ENCODE results near the gene SLC1A6.

DNA sequence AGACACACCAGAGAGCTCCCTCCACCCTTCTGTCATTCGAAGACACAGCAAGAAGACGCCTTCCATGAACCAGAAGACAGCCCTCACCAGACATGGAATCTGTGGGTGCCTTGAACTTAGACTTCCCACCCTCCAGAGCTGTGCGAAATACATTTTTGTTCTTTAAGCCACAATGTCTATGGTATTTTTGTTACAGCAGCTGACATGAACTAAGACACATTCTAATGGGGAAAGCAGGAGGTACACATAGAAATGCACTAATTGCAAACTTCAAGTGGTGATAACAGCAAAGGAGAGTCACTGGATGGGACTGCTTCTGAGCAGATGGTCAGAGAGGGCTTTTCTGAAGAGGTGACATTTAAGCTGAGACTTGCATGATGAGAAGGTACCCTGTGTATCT lies 22.2 kb downstream of the SLC1A6 start:
- TF ChIP-seq, protein P1, sequence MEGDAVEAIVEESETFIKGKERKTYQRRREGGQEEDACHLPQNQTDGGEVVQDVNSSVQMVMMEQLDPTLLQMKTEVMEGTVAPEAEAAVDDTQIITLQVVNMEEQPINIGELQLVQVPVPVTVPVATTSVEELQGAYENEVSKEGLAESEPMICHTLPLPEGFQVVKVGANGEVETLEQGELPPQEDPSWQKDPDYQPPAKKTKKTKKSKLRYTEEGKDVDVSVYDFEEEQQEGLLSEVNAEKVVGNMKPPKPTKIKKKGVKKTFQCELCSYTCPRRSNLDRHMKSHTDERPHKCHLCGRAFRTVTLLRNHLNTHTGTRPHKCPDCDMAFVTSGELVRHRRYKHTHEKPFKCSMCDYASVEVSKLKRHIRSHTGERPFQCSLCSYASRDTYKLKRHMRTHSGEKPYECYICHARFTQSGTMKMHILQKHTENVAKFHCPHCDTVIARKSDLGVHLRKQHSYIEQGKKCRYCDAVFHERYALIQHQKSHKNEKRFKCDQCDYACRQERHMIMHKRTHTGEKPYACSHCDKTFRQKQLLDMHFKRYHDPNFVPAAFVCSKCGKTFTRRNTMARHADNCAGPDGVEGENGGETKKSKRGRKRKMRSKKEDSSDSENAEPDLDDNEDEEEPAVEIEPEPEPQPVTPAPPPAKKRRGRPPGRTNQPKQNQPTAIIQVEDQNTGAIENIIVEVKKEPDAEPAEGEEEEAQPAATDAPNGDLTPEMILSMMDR (IDR thresholded peaks at IDR 0.05), result no peak
- TF ChIP-seq POLR2A (IDR thresholded peaks at IDR 0.05; ENCODE audit: low read depth) (no peak), POLR2AphosphoS5 (IDR thresholded peaks at IDR 0.05) (no peak)

All from esophagus muscularis mucosa (tissue), 3 donors.